Body of pancreas (tissue), 4 donors: ENCODE data around the gene LHFPL3. TPM values are rescaled to one million over a fixed set of nuclear protein-coding genes. Genes with fewer than 3 reads are reported as not detected.

Source experiments
- ATAC-seq: fragments of 150-250 bp; one replicate; pipeline ENCODE4 v1.9.1; 2016
- DNase-seq, 4 donors: peaks; one replicate each; pipeline ENCODE4 v3.0.0-alpha.2; 2019
- H3K27ac ChIP-seq, 4 donors: fragments of 200-600 bp; sonication (generic); 1 replicate in 3 of 4; 2 replicates in 1 of 4; pipeline versions ENCODE4 v1.5.1 to v1.6.1; 2016 to 2019; ENCODE audit warnings: mild to moderate bottlenecking in 1 of 4, mixed read lengths in 1 of 4, moderate library complexity in 1 of 4
- H3K27me3 ChIP-seq, 2 donors: fragments of 200-600 bp; sonication (generic); one replicate each; pipeline ENCODE4 v1.6.0; 2016; ENCODE audit warnings: mild to moderate bottlenecking in 1 of 2
- H3K36me3 ChIP-seq, 2 donors: fragments of 200-600 bp; sonication (generic); replicated peaks in 1 of 2; 2 replicates each; pipeline ENCODE4 v1.5.1; 2016; ENCODE audit warnings: low read depth in 2 of 2; ENCODE audit not compliant: insufficient read depth in 1 of 2
- H3K4me1 ChIP-seq: fragments of 200-600 bp; sonication (generic); one replicate; pipeline ENCODE4 v1.6.0; 2016
- H3K4me3 ChIP-seq, 2 donors: fragments of 200-600 bp; sonication (generic); 1 replicate in 1 of 2; 2 replicates in 1 of 2; pipeline ENCODE4 v1.5.1; 2016 to 2019
- H3K9me3 ChIP-seq, 3 donors: fragments of 200-600 bp; sonication (generic); 1 replicate in 2 of 3; 2 replicates in 1 of 3; pipeline ENCODE4 v1.5.1; 2016
- CTCF ChIP-seq, 7 experiments: fragments of 450-650 bp in 4 of 7; fragments of 200-600 bp in 3 of 7; sonication (generic) in 3 of 7; IDR thresholded peaks; one replicate each; pipeline ENCODE4 v1.5.1; 2016 to 2019; ENCODE audit warnings: antibody characterized with exemption in 7 of 7
- POLR2A ChIP-seq, 3 donors: fragments of 450-650 bp; IDR thresholded peaks; one replicate each; pipeline ENCODE4 v1.6.1; 2016; ENCODE audit warnings: antibody characterized with exemption in 3 of 3, mild to moderate bottlenecking in 2 of 3
- WGBS, 2 donors: methylation state at CpG; one replicate each; pipeline ENCODE4 v1.1.5; 2017; 5-methylcytosine and 5-hydroxymethylcytosine counted together
- intact Hi-C: fragments of 100-400 bp; cut with DNase I; formaldehyde crosslinking; loops from one replicate; pipeline ENCODE4 v1.15.1; 2023
- total RNA-seq, 2 donors: library from RNA; depleted of rRNA; stranded (reverse); fragments of >200 nt; gene quantifications; one replicate each; pipeline ENCODE4 v1.1.0, GENCODE V29; 2016

LHFPL3 gene
- total RNA-seq, 2 donors from 2014 or later: not detected

GRCh38 chr7:104826135-104826534, 497.7 kb downstream of the LHFPL3 start:
- no peaks in the 10 kb centered on the region for H3K27me3 ChIP-seq
- no peaks in the 10 kb centered on the region for H3K36me3 ChIP-seq
- no peak overlapping the region for H3K27ac ChIP-seq
- intact Hi-C loops: no loop called here
- WGBS, 2 donors: 75 to 86% methylated on average over 4 of the region's 4 CpGs
- ATAC-seq (no peak), DNase-seq (no peak)
- no peaks in the 10 kb centered on the region for H3K4me1 ChIP-seq
- TF ChIP-seq POLR2A (IDR thresholded peaks at IDR 0.05) (no peak), CTCF (IDR thresholded peaks at IDR 0.05) (no peak)
- H3K9me3 ChIP-seq: no peaks in the 10 kb centered on the region
- no peak overlapping the region for H3K4me3 ChIP-seq

GRCh38 chr7:104836976-104837375, 508.6 kb downstream of the LHFPL3 start:
- intact Hi-C loops: no loop called here
- H3K9me3 ChIP-seq: no peaks in the 10 kb centered on the region
- TF ChIP-seq CTCF (IDR thresholded peaks at IDR 0.05) (no peak), POLR2A (IDR thresholded peaks at IDR 0.05) (no peak)
- ATAC-seq (no peak), DNase-seq (no peak)
- H3K36me3 ChIP-seq: no peaks in the 10 kb centered on the region
- no peaks in the 10 kb centered on the region for H3K4me1 ChIP-seq
- 51 to 52% methylated on average over 4 of the region's 4 CpGs for WGBS, 2 donors
- H3K27me3 ChIP-seq: no peaks in the 10 kb centered on the region
- no peak overlapping the region for H3K27ac ChIP-seq
- H3K4me3 ChIP-seq: no peak overlapping the region

DNA sequence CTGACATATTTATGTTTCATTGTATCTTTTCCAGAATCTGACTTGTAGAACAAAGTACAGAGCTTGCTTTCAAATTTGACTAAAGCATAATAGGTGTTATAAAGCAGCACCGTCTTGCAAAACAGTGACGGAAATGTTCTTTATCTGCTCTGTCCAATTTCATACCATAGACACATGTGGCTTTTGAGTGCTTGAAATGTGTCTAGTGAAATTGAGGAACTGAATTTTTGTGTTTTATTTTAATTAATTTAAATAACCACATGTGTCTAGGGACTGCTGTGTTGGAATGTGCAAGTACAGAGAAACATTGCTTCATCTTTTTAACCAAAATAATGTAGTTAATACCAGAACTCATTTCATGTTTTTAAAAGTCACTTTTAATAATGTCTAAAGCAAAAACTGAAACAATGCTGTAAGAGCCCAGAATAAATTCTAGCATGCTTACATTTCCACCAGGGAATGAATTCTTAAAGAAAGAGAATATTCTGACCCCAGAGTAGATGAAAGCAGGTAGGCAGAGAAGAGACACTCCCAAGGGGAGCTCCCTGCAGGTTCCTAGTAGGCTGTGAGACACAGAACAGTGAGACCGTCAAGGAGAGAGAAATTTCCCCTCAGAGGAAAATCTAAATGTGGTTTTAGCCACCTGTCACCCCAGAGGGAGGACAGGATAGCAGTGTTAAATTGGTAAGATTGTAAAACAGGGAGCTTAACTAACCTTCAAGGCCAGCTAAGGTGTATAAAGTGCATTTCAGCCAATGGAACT, 510.3 kb downstream of the LHFPL3 start:
- no peaks in the 10 kb centered on the region for H3K4me1 ChIP-seq
- intact Hi-C loops: no loop called here
- H3K4me3 ChIP-seq: no peak overlapping the region
- no peak overlapping the region for H3K27ac ChIP-seq
- DNase-seq (no peak), ATAC-seq (no peak)
- H3K27me3 ChIP-seq: no peaks in the 10 kb centered on the region
- no peaks in the 10 kb centered on the region for H3K36me3 ChIP-seq
- WGBS, 2 donors: 66 to 77% methylated on average over 3 of the region's 3 CpGs
- H3K9me3 ChIP-seq: no peaks in the 10 kb centered on the region
- no peak for TF ChIP-seq POLR2A (IDR thresholded peaks at IDR 0.05)
- no peak for TF ChIP-seq CTCF (IDR thresholded peaks at IDR 0.05)

GRCh38 chr7:104839842-104840241, 511.4 kb downstream of the LHFPL3 start:
- Histone ChIP-seq H3K4me3 (no peak overlapping the region), H3K4me1 (no peaks in the 10 kb centered on the region), H3K9me3 (no peaks in the 10 kb centered on the region), H3K36me3 (no peaks in the 10 kb centered on the region), H3K27ac (no peak overlapping the region), H3K27me3 (no peaks in the 10 kb centered on the region)
- intact Hi-C loops: no loop called here
- DNase-seq (no peak), ATAC-seq (no peak)
- TF ChIP-seq POLR2A (IDR thresholded peaks at IDR 0.05) (no peak), CTCF (IDR thresholded peaks at IDR 0.05) (no peak)

DNA sequence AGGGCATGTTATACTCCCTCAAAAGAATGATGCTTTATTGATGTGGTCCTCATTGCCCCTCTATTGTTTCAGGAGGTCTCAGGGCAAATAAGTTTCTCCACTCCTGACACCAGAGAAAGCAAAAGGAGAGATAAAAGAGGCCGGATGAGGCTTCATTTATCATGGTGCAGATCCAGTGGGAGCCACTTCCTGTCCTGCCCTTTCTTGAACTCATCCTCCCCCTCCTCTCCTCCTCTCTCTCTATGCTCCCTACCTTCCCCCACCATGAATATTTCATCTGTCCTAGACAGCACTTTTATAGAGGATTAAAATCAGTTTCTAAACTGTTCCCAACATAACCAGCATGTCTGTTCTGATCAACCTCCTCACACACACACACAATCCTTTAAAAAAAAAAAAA, 513.4 kb downstream of the LHFPL3 start:
- 45 to 52% methylated on average over 1 of the region's 1 CpG for WGBS, 2 donors
- no peaks in the 10 kb centered on the region for H3K27me3 ChIP-seq
- H3K27ac ChIP-seq: no peak overlapping the region
- intact Hi-C loops: no loop called here
- H3K9me3 ChIP-seq: no peaks in the 10 kb centered on the region
- TF ChIP-seq POLR2A (IDR thresholded peaks at IDR 0.05) (no peak), CTCF (IDR thresholded peaks at IDR 0.05) (no peak)
- H3K4me3 ChIP-seq: no peak overlapping the region
- H3K36me3 ChIP-seq: no peaks in the 10 kb centered on the region
- H3K4me1 ChIP-seq: no peaks in the 10 kb centered on the region
- DNase-seq: no peak
- no peak for ATAC-seq
